GM12874 (cell line): Measurements from ENCODE around the gene SAMD7.

Experiments
- TF ChIP-seq, protein P1 (sequence below): IDR thresholded peaks from 2 replicates; pipeline ENCODE4 v1.5.1; 2011; ENCODE audit warnings: low read depth, mild to moderate bottlenecking, control low read depth, low read length, moderate library complexity; ENCODE audit not compliant: insufficient read depth

The SAMD7 gene

DNA sequence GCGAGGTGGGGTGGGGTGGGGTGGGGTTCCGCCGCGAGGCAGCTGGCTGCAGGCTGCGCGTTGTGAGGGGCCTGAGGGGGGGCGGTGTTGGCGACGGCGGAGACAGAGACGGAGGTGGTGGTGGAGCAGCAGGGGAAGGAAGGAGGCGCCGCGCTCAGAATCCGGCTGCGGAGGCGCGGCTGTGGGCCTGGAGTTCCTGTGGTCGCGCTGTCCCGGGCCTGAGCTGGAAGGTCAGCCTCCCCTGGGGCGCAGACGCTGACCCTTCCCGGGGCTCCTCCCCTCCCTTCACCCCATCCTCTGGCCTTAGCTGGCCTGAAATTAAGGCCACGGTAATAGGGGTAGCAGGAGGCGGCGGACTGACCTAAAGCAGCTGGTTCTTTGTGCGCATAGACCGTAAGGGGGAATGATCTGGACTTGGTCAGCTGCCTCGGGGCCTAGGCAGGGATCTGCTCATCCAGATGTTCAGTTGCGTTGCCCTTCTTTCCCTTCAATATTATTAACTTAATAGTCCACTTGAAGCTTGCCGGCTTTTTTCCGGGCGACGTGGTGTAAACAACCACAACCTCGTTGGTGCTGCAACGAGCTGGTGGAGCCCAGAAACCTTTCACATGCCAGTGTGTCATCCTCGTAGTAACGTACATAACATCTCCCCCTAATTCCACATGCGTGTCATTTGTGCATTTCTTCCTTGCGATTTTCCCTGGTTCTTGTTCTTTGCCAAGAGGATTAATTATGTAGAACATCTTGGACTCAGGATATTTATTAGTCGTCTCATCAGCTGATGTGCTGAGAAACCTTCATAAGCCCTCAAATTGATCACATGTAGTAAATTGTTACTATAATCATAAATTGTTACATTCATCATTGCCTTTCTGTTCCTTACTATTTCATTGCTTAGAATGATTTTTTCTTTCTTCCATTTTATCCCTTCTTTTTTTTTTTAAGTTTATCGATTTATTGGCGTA lies 55.9 kb downstream of the SAMD7 start:
- TF ChIP-seq, protein P1, sequence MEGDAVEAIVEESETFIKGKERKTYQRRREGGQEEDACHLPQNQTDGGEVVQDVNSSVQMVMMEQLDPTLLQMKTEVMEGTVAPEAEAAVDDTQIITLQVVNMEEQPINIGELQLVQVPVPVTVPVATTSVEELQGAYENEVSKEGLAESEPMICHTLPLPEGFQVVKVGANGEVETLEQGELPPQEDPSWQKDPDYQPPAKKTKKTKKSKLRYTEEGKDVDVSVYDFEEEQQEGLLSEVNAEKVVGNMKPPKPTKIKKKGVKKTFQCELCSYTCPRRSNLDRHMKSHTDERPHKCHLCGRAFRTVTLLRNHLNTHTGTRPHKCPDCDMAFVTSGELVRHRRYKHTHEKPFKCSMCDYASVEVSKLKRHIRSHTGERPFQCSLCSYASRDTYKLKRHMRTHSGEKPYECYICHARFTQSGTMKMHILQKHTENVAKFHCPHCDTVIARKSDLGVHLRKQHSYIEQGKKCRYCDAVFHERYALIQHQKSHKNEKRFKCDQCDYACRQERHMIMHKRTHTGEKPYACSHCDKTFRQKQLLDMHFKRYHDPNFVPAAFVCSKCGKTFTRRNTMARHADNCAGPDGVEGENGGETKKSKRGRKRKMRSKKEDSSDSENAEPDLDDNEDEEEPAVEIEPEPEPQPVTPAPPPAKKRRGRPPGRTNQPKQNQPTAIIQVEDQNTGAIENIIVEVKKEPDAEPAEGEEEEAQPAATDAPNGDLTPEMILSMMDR, result no peak

DNA sequence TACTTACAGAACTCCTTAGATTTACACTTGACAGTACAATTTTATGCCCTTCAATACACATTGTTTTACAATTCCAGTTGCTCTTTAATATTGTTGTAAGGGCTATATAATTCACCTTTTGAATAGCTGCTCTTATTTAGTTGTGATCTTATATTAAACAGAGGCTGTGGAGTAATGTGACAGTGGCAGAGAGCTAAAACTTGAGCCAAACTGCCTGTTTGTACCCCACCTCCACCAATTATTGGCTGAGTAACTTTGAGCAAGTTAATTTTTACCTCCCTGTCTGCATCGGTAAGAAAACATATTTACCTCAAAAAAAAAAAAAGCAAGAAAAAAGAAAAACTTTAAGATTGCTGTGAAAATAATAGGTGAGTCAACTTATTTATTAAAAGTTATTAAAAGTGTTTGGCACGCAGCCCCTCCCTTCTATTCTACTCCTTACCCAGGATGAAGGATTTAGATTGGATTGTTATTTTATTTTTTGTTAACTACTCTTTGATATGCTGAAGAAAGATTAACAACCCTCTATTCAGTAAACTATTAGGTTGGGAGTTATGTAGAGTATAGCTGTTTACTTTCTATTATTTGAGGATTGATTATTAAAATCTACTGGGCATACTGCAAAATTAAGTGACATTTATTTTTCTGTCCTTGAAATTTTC lies 57.0 kb downstream of the SAMD7 start:
- TF ChIP-seq, protein P1, result no peak

GRCh38 chr3:169969174-169970095 lies 58.1 kb downstream of the SAMD7 start:
- TF ChIP-seq, protein P1, result no peak

GRCh38 chr3:169970847-169971246 lies 59.5 kb downstream of the SAMD7 start:
- TF ChIP-seq, protein P1, result no peak

DNA sequence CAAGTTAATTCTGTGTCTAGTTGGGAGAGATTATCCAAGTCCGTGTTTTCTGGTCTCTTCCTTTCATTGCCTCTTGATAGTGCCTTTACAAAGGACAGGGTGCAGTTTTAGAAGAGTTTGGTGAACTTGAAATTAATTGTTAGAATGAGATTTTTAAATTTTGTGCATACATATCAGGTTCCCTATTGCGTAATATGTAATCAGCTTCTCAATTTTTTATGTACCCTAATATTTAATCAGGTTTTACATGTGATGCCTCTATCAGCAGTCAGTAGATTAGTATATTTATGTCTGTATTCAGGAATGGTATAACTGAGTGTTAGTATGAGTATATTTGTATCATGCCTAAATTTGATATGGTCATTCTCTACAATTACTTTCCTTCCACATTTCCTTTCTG lies 60.1 kb downstream of the SAMD7 start:
- TF ChIP-seq, protein P1, result no peak

GRCh38 chr3:169980055-169980454 lies 68.7 kb downstream of the SAMD7 start:
- TF ChIP-seq, protein P1, result no peak
